OCI-LY3 (cell line): ENCODE data around the gene PAK2.

Source experiments
- CTCF ChIP-seq: fragments of 200-600, 300-600 bp; sonication (generic); IDR thresholded peaks from 2 replicates; pipeline ENCODE4 v1.5.1; 2014; ENCODE audit warnings: antibody characterized with exemption, low read length, low read depth
- EZH2phosphoT487 ChIP-seq: fragments of 200-600 bp; shearing (Covaris generic); IDR thresholded peaks from 2 replicates; pipeline ENCODE4 v1.6.1; 2018; ENCODE audit warnings: antibody characterized with exemption, mixed run types, low read depth

- no peak for TF ChIP-seq CTCF
- no peak for TF ChIP-seq EZH2phosphoT487
Measured at GRCh38 chr3:196796317-196796716, 56.7 kb downstream of the PAK2 start.
